WTC11 (cell line): ENCODE measurements around the gene UQCRHL.
"Not testable (repeated sequence)": the region's sequence is repeated elsewhere in the genome, so short reads cannot be mapped to it uniquely, and the experiment has no call there.

Experiments
- SMAD4 ChIP-seq: sonication (generic); formaldehyde crosslinking; IDR thresholded peaks from 2 replicates; pipeline ENCODE4 v1.8.0; 2022; ENCODE audit warnings: mild to moderate bottlenecking, missing genetic modification reagents
- TF ChIP-seq, protein P1 (sequence below): fragments of 200-600 bp; IDR thresholded peaks from 2 replicates; pipeline ENCODE4 v1.8.0; 2022; ENCODE audit warnings: antibody characterized with exemption
- TF ChIP-seq, protein P2 (sequence below): sonication (generic); formaldehyde crosslinking; IDR thresholded peaks from 2 replicates; pipeline ENCODE4 v1.8.0; 2022; ENCODE audit warnings: missing genetic modification reagents

DNA sequence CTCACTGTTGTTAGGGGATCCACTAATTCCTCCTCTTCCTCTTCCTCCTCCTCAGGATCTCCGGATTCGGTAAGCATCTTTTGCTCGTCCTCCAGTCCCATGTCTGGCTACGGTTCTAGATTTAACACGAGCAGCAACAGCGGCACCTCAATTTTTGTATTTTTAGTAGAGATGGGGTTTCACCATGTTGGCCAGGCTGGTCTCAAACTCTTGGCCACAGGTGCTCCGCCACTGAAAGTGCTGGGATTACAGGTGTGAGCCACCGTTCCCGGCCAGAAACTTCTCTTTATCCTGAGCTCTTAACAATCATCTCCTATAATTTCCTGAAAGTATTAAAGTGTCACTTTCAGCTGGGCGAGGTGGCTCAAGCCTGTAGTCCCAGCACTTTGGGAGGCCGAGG is at the start of gene UQCRHL:
- TF ChIP-seq, protein P1, sequence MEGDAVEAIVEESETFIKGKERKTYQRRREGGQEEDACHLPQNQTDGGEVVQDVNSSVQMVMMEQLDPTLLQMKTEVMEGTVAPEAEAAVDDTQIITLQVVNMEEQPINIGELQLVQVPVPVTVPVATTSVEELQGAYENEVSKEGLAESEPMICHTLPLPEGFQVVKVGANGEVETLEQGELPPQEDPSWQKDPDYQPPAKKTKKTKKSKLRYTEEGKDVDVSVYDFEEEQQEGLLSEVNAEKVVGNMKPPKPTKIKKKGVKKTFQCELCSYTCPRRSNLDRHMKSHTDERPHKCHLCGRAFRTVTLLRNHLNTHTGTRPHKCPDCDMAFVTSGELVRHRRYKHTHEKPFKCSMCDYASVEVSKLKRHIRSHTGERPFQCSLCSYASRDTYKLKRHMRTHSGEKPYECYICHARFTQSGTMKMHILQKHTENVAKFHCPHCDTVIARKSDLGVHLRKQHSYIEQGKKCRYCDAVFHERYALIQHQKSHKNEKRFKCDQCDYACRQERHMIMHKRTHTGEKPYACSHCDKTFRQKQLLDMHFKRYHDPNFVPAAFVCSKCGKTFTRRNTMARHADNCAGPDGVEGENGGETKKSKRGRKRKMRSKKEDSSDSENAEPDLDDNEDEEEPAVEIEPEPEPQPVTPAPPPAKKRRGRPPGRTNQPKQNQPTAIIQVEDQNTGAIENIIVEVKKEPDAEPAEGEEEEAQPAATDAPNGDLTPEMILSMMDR: not testable (repeated sequence)
- not testable (repeated sequence) for TF ChIP-seq SMAD4 (CRISPR knock-in tag)
- TF ChIP-seq, protein P2, sequence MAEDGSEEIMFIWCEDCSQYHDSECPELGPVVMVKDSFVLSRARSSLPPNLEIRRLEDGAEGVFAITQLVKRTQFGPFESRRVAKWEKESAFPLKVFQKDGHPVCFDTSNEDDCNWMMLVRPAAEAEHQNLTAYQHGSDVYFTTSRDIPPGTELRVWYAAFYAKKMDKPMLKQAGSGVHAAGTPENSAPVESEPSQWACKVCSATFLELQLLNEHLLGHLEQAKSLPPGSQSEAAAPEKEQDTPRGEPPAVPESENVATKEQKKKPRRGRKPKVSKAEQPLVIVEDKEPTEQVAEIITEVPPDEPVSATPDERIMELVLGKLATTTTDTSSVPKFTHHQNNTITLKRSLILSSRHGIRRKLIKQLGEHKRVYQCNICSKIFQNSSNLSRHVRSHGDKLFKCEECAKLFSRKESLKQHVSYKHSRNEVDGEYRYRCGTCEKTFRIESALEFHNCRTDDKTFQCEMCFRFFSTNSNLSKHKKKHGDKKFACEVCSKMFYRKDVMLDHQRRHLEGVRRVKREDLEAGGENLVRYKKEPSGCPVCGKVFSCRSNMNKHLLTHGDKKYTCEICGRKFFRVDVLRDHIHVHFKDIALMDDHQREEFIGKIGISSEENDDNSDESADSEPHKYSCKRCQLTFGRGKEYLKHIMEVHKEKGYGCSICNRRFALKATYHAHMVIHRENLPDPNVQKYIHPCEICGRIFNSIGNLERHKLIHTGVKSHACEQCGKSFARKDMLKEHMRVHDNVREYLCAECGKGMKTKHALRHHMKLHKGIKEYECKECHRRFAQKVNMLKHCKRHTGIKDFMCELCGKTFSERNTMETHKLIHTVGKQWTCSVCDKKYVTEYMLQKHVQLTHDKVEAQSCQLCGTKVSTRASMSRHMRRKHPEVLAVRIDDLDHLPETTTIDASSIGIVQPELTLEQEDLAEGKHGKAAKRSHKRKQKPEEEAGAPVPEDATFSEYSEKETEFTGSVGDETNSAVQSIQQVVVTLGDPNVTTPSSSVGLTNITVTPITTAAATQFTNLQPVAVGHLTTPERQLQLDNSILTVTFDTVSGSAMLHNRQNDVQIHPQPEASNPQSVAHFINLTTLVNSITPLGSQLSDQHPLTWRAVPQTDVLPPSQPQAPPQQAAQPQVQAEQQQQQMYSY (CRISPR knock-in tag): not testable (repeated sequence)
